WERI-Rb-1 (cell line): ENCODE results near the gene EMC10.

Experiments used
- DNase-seq: peaks from one replicate; pipeline ENCODE4 v3.0.0-alpha.2; 2020
- H3K27ac ChIP-seq: fragments of 250-450 bp; sonication (Bioruptor Pico); 2 replicates; pipeline ENCODE4 v1.5.1; 2020; ENCODE audit warnings: mild to moderate bottlenecking, moderate library complexity
- H3K27me3 ChIP-seq: fragments of 250-450 bp; sonication (Bioruptor Pico); 2 replicates; pipeline ENCODE4 v1.5.1; 2021; ENCODE audit warnings: mild to moderate bottlenecking, low read depth, moderate library complexity; ENCODE audit not compliant: insufficient read depth, severe bottlenecking
- H3K36me3 ChIP-seq: fragments of 250-450 bp; sonication (Bioruptor Pico); 2 replicates; pipeline ENCODE4 v1.5.1; 2020; ENCODE audit warnings: mild to moderate bottlenecking, moderate library complexity
- H3K4me3 ChIP-seq: 2 replicates; pipeline ENCODE4 v1.5.1; 2011; ENCODE audit warnings: low read depth, mild to moderate bottlenecking, control low read depth, low read length
- H3K9me3 ChIP-seq: fragments of 250-450 bp; sonication (Bioruptor Pico); 2 replicates; pipeline ENCODE4 v1.5.1; 2021; ENCODE audit warnings: mild to moderate bottlenecking, moderate library complexity; ENCODE audit not compliant: severe bottlenecking
- TF ChIP-seq, protein P1 (sequence below): IDR thresholded peaks from 2 replicates; pipeline ENCODE4 v1.5.1; 2011; ENCODE audit warnings: low read depth, mild to moderate bottlenecking, control low read depth, inconsistent platforms, low read length

The EMC10 gene

DNA sequence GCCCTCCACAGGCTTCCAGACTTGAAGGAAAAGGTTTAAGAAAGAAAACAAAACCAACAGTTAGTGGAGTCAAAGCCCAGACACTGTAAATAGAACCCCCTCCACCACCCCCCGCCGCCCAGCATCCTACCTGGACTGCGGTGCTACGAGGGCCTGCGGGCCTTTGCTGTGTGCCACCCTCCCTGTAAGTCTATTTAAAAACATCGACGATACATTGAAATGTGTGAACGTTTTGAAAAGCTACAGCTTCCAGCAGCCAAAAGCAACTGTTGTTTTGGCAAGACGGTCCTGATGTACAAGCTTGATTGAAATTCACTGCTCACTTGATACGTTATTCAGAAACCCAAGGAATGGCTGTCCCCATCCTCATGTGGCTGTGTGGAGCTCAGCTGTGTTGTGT lies 6.6 kb downstream of the EMC10 start:
- no peak overlapping the region for H3K4me3 ChIP-seq

DNA sequence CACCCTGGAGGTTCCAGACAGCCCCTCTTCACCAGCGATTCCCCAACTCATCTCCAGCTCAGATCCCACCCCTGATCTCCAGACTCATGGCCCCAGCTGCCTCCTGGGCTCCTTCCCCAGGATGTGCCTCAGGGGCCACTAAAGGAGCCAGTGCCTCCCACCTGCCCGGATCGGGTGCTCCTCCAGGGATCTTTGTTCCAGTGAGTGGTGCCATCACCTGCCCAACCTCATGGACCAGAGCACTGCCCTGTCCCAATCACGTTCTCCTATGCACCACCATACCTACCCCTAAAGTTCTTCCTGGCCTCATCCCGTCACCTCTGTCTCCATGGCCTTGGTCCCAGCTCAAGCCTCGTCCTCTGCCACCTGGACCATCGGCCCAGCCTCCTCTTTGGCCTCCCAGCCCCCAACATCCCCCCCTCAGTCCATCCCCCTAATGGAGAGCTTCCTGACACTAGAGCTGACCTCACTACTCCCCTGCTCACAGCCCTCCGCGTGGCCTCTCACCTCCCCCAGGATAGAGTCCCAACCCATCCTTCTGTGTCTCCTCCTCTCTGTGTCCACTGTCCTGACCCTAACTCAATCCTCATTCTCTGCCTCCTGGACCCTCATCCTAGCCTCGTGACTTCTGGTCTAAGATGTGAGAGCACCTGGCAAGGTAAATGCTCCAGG lies 9.1 kb downstream of the EMC10 start:
- TF ChIP-seq, protein P1, sequence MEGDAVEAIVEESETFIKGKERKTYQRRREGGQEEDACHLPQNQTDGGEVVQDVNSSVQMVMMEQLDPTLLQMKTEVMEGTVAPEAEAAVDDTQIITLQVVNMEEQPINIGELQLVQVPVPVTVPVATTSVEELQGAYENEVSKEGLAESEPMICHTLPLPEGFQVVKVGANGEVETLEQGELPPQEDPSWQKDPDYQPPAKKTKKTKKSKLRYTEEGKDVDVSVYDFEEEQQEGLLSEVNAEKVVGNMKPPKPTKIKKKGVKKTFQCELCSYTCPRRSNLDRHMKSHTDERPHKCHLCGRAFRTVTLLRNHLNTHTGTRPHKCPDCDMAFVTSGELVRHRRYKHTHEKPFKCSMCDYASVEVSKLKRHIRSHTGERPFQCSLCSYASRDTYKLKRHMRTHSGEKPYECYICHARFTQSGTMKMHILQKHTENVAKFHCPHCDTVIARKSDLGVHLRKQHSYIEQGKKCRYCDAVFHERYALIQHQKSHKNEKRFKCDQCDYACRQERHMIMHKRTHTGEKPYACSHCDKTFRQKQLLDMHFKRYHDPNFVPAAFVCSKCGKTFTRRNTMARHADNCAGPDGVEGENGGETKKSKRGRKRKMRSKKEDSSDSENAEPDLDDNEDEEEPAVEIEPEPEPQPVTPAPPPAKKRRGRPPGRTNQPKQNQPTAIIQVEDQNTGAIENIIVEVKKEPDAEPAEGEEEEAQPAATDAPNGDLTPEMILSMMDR: no peak
- no peak for DNase-seq
- Histone ChIP-seq H3K4me3 (no peak overlapping the region), H3K27ac (no peak overlapping the region), H3K36me3 (peaks cover 18% of the 10 kb centered on the region), H3K9me3 (peaks cover 12% of the 10 kb centered on the region), H3K27me3 (no peaks in the 10 kb centered on the region)

More for the DNA sequence above, 6.6 kb downstream of the EMC10 start:
- TF ChIP-seq, protein P1: no peak
- H3K27ac ChIP-seq: no peak overlapping the region
- no peak for DNase-seq
- H3K27me3 ChIP-seq: no peaks in the 10 kb centered on the region
- H3K9me3 ChIP-seq: peaks cover 12% of the 10 kb centered on the region
- peaks cover 15% of the 10 kb centered on the region for H3K36me3 ChIP-seq

DNA sequence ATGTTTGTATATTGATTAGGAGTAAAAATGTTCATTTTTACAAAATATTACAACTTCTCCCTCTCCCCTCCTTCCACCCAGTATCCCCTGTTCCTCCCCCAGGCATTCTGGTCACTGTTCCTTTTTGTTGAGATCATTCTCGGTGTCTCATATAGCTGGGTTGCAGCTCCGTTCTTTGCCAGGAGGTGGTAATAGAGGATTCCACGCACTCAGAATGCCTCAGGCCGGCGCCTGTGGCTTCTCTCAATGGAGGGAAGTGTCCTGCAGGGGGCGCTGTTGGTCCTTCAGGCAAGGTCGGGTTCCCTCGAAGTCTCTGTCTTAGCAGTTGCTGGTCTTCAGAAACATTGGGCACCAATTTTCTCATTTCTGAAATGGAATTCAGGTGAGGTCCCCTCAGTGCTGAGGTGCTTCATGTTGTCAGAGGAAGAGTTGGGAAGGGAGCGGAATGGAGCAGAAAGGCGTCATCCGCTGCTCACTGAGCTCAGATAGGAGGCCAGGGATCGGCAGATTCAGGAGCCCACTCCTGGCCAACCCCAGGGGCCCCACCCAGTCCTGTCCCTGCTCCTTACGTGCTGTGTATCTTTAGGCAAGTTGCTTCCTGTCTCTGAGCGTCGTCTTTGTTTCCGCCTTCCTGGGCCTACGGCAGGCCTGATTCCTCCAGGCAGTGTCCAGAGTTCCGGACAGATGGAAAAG lies 10.7 kb downstream of the EMC10 start:
- peaks cover 23% of the 10 kb centered on the region for H3K36me3 ChIP-seq
- no peaks in the 10 kb centered on the region for H3K27me3 ChIP-seq
- TF ChIP-seq, protein P1: peak; percentile 77
- H3K4me3 ChIP-seq: no peak overlapping the region
- peak; percentile 82 for DNase-seq
- H3K27ac ChIP-seq: no peak overlapping the region
- H3K9me3 ChIP-seq: peaks cover 12% of the 10 kb centered on the region

DNA sequence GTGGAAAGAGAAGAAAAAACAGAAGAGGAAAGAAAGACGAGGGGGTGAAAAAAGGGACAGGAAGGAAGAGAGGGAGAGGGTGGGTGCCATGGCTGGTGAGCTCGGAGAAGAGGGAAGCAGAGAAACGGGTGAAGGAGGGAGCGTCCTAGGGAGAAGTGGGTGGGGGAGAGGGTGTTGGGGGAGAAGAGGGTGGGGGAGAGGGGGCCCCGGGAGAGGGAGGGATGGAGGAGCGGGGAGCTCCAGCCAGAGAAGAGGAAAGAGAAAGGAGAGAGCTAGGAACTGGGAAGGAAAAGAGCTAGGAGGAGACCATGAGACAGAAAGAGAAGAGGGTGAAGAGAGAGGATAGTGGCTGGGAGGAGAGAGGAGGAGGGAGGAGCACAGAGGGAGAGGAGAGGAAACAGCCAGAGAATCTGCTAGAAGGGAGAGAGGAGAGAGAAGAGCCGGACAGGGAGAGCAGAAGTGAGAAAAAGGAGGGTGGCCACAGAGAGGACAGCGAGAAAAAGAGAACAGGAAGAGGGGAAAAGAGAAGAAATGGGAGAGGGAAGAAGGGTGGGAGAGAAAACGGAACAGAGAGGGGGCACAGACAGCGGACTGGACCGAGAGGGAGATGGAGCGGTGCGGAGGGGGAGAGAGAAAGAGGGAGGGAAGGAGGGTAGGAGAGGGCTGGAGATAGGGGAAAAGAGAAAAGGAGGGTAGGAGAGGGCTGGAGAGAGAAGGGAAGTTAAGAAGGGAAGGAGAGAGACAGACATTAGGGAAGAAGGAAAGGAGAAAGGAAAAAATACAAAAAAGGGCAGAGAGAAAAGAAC lies 12.3 kb downstream of the EMC10 start:
- Histone ChIP-seq H3K27ac (no peak overlapping the region), H3K4me3 (no peak overlapping the region), H3K36me3 (peaks cover 23% of the 10 kb centered on the region), H3K27me3 (no peaks in the 10 kb centered on the region), H3K9me3 (peaks cover 12% of the 10 kb centered on the region)
- no peak for DNase-seq
- TF ChIP-seq, protein P1: no peak

DNA sequence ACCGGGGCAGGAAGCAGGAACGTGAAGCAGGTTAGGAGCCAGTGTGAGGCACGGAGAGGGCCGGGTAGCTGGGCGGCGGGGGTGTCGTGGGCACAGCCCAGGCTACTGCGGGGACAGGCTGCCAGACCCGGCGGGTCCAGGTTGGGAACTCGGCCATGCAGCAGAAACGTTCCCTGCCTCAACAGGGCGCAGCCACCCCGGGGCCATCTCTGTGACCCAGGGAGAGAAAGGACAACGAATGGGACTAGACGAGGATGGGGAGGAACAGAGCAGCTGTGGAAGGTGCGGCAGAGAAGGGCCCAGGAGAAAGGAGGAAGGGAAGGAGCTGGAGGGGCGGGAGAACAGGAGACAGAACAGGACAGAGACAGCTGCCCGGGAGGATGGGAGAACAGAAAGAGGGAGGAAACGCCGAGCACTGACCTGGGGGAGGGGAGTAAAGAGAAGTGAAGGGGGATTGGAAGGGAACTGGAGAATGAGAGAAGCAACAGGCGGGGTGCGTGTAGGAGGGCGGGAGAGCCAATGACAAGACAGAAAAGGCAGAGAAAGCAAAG lies 13.2 kb downstream of the EMC10 start:
- TF ChIP-seq, protein P1: no peak
- Histone ChIP-seq H3K4me3 (no peak overlapping the region), H3K27ac (no peak overlapping the region), H3K36me3 (peaks cover 23% of the 10 kb centered on the region), H3K27me3 (no peaks in the 10 kb centered on the region), H3K9me3 (peaks cover 12% of the 10 kb centered on the region)
- no peak for DNase-seq
